Activated B cell treated with CpG ODN at 0.5 μM for 24 hours (primary cell): Measurements from ENCODE around the gene NID1. TPM values are rescaled to one million over a fixed set of nuclear protein-coding genes. Genes with fewer than 3 reads are reported as not detected.
"Not testable (repeated sequence)": the region's sequence is repeated elsewhere in the genome, so short reads cannot be mapped to it uniquely, and the experiment has no call there.

ENCODE experiments used
- ATAC-seq: fragments of 200-7000 bp; cut with Tn5 transposase; one replicate; pipeline ENCODE4 v1.10.0; 2021; ENCODE audit warnings: low read depth, mild to moderate bottlenecking, moderate library complexity
- CTCF ChIA-PET: fragments of 350-600 bp; sonication (Branson Sonifier 250); formaldehyde crosslinking; loops from one replicate; lab custom pipeline; 2021; ENCODE audit warnings: antibody characterized with exemption; lab: Charles Lee
- POLR2A ChIA-PET: fragments of 350-600 bp; sonication (Branson Sonifier 250); formaldehyde crosslinking; loops from one replicate; lab custom pipeline; 2021; ENCODE audit warnings: antibody characterized with exemption; lab: Charles Lee
- DNase-seq: peaks from one replicate; pipeline ENCODE4 v3.0.0; 2022
- H3K27ac Mint-ChIP-seq: one replicate; pipeline ENCODE4 v1.8.0; 2020; ENCODE audit warnings: mixed read lengths
- H3K27me3 Mint-ChIP-seq: one replicate; pipeline ENCODE4 v1.8.0; 2021; ENCODE audit warnings: mixed read lengths
- H3K36me3 Mint-ChIP-seq: one replicate; pipeline ENCODE4 v1.8.0; 2021; ENCODE audit warnings: low read depth, mixed read lengths
- H3K4me1 Mint-ChIP-seq: one replicate; pipeline ENCODE4 v1.8.0; 2021; ENCODE audit warnings: mixed read lengths
- H3K4me3 Mint-ChIP-seq: one replicate; pipeline ENCODE4 v1.8.0; 2020; ENCODE audit warnings: mild to moderate bottlenecking, mixed read lengths
- H3K9me3 Mint-ChIP-seq: one replicate; pipeline ENCODE4 v1.8.0; 2020; ENCODE audit warnings: mixed read lengths
- intact Hi-C: fragments of 100-400 bp; cut with micrococcal nuclease; formaldehyde crosslinking; loops from one replicate; pipeline ENCODE4 v1.15.1; 2024
- total RNA-seq: library from RNA; stranded (reverse); gene quantifications from 2 replicates; pipeline ENCODE4 v1.2.3, GENCODE V29; 2022
- TF ChIP-seq, protein P1 (sequence below): fragments of 200-600 bp; IDR thresholded peaks from one replicate; pipeline ENCODE4 v1.8.0; 2022; ENCODE audit warnings: antibody characterized with exemption, mild to moderate bottlenecking

NID1 gene
- total RNA-seq, 1 donor from 2014 or later, result 0.04 TPM

DNA sequence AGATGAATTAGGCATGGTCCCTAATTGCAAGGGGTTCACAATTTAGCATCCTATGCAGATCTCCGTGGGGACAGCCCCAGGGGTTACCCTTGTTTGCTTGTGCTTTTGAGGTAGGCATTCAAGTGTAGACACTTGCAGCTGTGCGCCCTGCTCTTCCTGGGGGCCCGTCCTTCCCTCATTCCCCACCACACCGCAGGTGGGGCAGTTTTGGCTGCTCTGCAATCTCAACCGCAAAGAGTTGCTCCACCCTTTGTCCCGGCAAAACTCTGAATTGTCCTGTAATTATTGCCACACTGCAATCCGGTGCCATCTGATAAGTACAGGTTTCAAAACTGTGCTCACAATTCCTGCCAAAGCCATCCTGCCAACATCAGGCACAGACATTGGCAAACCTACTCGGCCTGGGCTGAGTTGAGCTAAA lies 132.8 kb downstream of the NID1 start:
- ChIA-PET POLR2A (interaction anchor here (0.7 to 5.4 kb wide), 11 partner anchors 9 to 428 kb away, joined by 3 to 50 read pairs (median 5); partner anchors contain the start of genes B3GALNT2 and LYST), CTCF (interaction anchor here (0.8 to 2.7 kb wide), 7 partner anchors 9 to 89 kb away, joined by 3 to 14 read pairs (median 4); no protein-coding TSS in a partner anchor)
- ATAC-seq, result peak; percentile 82
- TF ChIP-seq, protein P1, sequence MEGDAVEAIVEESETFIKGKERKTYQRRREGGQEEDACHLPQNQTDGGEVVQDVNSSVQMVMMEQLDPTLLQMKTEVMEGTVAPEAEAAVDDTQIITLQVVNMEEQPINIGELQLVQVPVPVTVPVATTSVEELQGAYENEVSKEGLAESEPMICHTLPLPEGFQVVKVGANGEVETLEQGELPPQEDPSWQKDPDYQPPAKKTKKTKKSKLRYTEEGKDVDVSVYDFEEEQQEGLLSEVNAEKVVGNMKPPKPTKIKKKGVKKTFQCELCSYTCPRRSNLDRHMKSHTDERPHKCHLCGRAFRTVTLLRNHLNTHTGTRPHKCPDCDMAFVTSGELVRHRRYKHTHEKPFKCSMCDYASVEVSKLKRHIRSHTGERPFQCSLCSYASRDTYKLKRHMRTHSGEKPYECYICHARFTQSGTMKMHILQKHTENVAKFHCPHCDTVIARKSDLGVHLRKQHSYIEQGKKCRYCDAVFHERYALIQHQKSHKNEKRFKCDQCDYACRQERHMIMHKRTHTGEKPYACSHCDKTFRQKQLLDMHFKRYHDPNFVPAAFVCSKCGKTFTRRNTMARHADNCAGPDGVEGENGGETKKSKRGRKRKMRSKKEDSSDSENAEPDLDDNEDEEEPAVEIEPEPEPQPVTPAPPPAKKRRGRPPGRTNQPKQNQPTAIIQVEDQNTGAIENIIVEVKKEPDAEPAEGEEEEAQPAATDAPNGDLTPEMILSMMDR, result no peak
- peaks cover 90% of the 10 kb centered on the region for H3K4me1 Mint-ChIP-seq
- H3K36me3 Mint-ChIP-seq, result no peaks in the 10 kb centered on the region
- H3K27me3 Mint-ChIP-seq, result no peaks in the 10 kb centered on the region
- intact Hi-C loops, result loop anchor here (1.0 to 2.0 kb wide), 7 partner anchors 9 to 66 kb away; partner anchors contain the start of gene LYST
- DNase-seq, result no peak
- H3K9me3 Mint-ChIP-seq, result no peaks in the 10 kb centered on the region
- H3K27ac Mint-ChIP-seq, result peak overlapping the region; percentile 72
- H3K4me3 Mint-ChIP-seq, result peak overlapping the region; percentile 62

DNA sequence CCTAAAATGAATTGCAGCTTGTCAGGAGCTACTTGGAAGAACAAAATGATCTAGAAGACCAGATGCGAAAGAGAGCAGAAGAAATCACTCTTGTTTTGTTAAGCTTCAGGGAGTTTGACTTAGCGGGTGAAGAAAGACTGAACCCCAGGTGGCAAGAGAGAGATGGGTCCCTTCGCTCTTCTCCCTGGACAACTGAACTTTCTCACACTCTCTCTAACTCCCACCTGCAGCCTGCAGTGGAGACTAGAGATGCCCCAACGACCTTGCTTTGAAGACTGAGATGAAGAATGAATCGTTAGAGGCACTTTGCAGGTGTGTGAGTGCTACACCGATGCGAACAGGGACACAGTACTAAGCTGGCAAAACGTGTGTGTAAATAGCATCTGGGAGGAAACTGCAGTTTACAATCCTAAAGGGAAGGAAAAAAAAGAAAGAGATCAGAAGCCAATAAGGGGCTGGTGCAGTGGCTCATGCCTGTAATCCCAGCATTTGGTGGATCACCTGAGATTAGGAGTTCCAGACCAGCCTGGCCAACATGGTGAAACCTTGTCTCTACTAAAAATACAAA lies 133.6 kb downstream of the NID1 start:
- H3K27ac Mint-ChIP-seq, result peak overlapping the region; percentile 72
- intact Hi-C loops, result no loop called here
- peaks cover 82% of the 10 kb centered on the region for H3K4me1 Mint-ChIP-seq
- no peak for ATAC-seq
- H3K4me3 Mint-ChIP-seq, result peak overlapping the region; percentile 62
- DNase-seq, result no peak
- H3K9me3 Mint-ChIP-seq, result no peaks in the 10 kb centered on the region
- TF ChIP-seq, protein P1, result no peak
- POLR2A ChIA-PET, result interaction anchor here (0.8 to 5.4 kb wide), 8 partner anchors 8 to 90 kb away, joined by 3 to 50 read pairs (median 6); partner anchors contain the start of gene LYST
- H3K27me3 Mint-ChIP-seq, result no peaks in the 10 kb centered on the region
- CTCF ChIA-PET, result interaction anchor here (1.2 to 2.7 kb wide), 4 partner anchors 15 to 88 kb away, joined by 3 to 14 read pairs (median 6); no protein-coding TSS in a partner anchor
- H3K36me3 Mint-ChIP-seq, result no peaks in the 10 kb centered on the region

DNA sequence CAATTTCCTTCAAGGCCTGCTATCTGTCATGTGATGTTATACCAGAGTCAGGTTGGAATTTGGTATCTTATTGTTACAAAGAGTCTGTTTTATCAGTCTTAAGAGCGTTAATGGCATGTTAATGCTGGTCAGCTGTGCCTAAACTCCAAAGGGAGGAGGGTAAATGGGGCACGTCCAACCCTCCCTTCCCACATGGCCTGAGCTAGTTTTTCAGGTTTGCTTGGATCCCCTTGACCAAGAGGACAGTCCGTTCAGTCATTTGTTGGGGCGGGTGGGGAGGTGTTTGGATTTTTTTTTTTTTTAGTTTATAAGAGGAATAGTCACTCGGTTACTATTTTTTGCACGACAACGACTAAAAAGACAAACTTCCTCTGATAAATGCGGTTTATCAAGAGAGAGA lies 134.3 kb downstream of the NID1 start:
- Mint-ChIP-seq H3K27me3 (no peaks in the 10 kb centered on the region), H3K4me1 (peaks cover 77% of the 10 kb centered on the region), H3K9me3 (no peaks in the 10 kb centered on the region), H3K4me3 (no peak overlapping the region), H3K36me3 (no peaks in the 10 kb centered on the region), H3K27ac (no peak overlapping the region)
- no peak for DNase-seq
- POLR2A ChIA-PET, result interaction anchor here (0.7 to 5.4 kb wide), 6 partner anchors 9 to 768 kb away, joined by 3 to 50 read pairs (median 8); partner anchors contain the start of gene LYST
- intact Hi-C loops, result no loop called here
- TF ChIP-seq, protein P1, result no peak
- no peak for ATAC-seq
- CTCF ChIA-PET, result interaction anchor here (2.5 to 2.7 kb wide), 2 partner anchors 41 to 88 kb away, joined by 9 to 14 read pairs; no protein-coding TSS in a partner anchor

DNA sequence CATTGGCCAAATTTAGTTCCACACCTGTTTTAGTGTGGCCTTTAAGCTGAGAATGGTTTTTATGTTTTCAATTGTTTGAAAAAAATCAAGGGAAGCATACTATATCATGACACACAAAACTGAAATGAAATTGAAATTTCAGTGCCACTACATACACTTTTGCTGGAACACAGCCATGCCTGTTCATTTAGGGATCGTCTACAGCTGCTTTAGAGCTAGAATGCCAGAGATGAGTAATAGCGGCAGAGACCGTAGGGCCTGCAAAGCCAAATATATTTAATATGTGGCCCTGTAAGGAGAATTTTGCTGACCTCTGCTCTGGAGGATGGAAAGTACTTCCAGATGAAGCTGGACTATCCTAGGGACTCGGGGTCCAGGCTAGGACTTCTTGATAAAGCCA lies 135.7 kb downstream of the NID1 start:
- Mint-ChIP-seq H3K9me3 (no peaks in the 10 kb centered on the region), H3K27ac (no peak overlapping the region), H3K36me3 (no peaks in the 10 kb centered on the region), H3K4me3 (no peak overlapping the region), H3K27me3 (no peaks in the 10 kb centered on the region), H3K4me1 (peaks cover 74% of the 10 kb centered on the region)
- ChIA-PET CTCF (interaction anchor here (0.6 kb wide), 1 partner anchor 1815 kb away, joined by 3 read pairs; no protein-coding TSS in a partner anchor), POLR2A (interaction anchor here (0.6 to 5.4 kb wide), 5 partner anchors 10 to 62 kb away, joined by 3 to 50 read pairs (median 4); partner anchors contain the start of gene LYST)
- ATAC-seq, result no peak
- TF ChIP-seq, protein P1, result no peak
- intact Hi-C loops, result no loop called here
- DNase-seq, result no peak

DNA sequence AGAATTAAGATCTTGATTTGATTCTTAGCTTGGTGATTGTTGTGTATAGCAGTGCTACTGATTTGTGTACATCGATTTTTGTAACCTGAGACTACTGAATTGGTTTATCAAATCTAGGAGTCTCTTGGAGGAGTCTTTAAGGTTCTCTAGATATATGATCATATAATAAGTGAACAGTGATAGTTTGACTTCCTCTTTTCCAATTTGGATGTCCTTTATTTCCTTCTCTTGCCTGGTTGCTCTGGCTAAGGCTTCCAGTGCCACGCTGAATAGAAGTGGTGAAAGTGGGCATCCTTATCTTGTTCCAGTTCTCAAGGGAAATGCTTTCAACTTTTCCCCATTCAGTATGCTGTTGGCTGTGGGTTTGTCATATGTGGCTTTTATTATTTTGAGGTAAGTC lies 136.7 kb downstream of the NID1 start:
- no peak for ATAC-seq
- intact Hi-C loops, result no loop called here
- Mint-ChIP-seq H3K36me3 (no peaks in the 10 kb centered on the region), H3K27me3 (no peaks in the 10 kb centered on the region), H3K4me3 (no peak overlapping the region), H3K9me3 (no peaks in the 10 kb centered on the region), H3K4me1 (peaks cover 74% of the 10 kb centered on the region), H3K27ac (no peak overlapping the region)
- no peak for DNase-seq
- TF ChIP-seq, protein P1, result no peak
- POLR2A ChIA-PET, result no interaction called here
- CTCF ChIA-PET, result no interaction called here

DNA sequence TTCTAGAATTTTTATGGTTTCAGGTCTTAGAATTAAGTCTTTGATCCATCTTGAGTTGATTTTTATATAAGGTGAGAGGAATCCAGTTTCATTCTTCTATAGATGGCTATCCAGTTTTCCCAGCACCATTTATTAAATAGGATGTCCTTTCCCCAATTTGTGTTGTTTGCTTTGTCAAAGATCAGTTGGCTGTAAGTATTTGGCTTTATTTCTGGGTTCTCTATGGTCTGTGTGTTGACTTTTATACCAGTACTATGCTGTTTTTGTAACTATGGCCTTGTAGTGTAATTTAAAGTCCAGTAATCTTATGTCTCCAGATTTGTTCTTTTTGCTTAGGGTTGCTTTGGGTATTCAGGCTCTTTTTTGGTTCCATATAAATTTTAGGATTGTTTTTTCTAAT lies 137.3 kb downstream of the NID1 start:
- DNase-seq, intact Hi-C loops, H3K36me3 Mint-ChIP-seq, H3K27me3 Mint-ChIP-seq, CTCF ChIA-PET, H3K27ac Mint-ChIP-seq, H3K9me3 Mint-ChIP-seq, POLR2A ChIA-PET, H3K4me3 Mint-ChIP-seq, ATAC-seq: not testable (repeated sequence)
- peaks cover 74% of the 10 kb centered on the region for H3K4me1 Mint-ChIP-seq
